SK-N-MC (cell line): ENCODE data around the gene PRKX.
"Not testable (repeated sequence)": the region's sequence is repeated elsewhere in the genome, so short reads cannot be mapped to it uniquely, and the experiment has no call there.

Experiments
- DNase-seq: peaks from one replicate; pipeline ENCODE4 v3.0.0-alpha.2; 2011; ENCODE audit warnings: low read depth, low spot score
- H3K27ac ChIP-seq: fragments of 200-600 bp; sonication (generic); 2 replicates; pipeline ENCODE4 v1.5.1; 2016; ENCODE audit warnings: mixed run types
- H3K36me3 ChIP-seq: fragments of 200-600 bp; sonication (generic); 2 replicates; pipeline ENCODE4 v1.6.1; 2017; ENCODE audit warnings: antibody characterized with exemption, low read length, mixed read lengths; ENCODE audit not compliant: insufficient read depth
- H3K4me3 ChIP-seq: fragments of 200-600 bp; sonication (generic); 2 replicates; pipeline ENCODE4 v1.5.1; 2016
- H3K9ac ChIP-seq: fragments of 200-600 bp; sonication (generic); 2 replicates; pipeline ENCODE4 v1.8.0; 2017; ENCODE audit warnings: mixed run types, mixed read lengths; ENCODE audit not compliant: insufficient read length
- H3K9me3 ChIP-seq: fragments of 200-600 bp; sonication (generic); 2 replicates; pipeline ENCODE4 v1.6.1; 2017; ENCODE audit warnings: low read depth, mild to moderate bottlenecking, antibody characterized with exemption, low read length, moderate library complexity, mixed read lengths
- EZH2 ChIP-seq: fragments of 200-600 bp; sonication (generic); IDR thresholded peaks from one replicate; pipeline ENCODE4 v1.6.1; 2017; ENCODE audit warnings: antibody characterized with exemption
- FOXP2 ChIP-seq: optimal IDR thresholded peaks from 2 replicates; pipeline ENCODE3; 2011; ENCODE audit warnings: mild to moderate bottlenecking, moderate library complexity; ENCODE audit not compliant: insufficient read depth; ENCODE audit errors: extremely low read length, control extremely low read depth
- POLR2AphosphoS5 ChIP-seq: IDR thresholded peaks from 2 replicates; pipeline ENCODE4 v1.6.1; 2012; ENCODE audit warnings: mild to moderate bottlenecking, low read depth, low read length, borderline replicate concordance

The PRKX gene

GRCh38 chrX:3666975-3667374 lies 46.5 kb downstream of the PRKX start:
- no peak overlapping the region for H3K9ac ChIP-seq
- no peaks in the 10 kb centered on the region for H3K9me3 ChIP-seq
- no peak overlapping the region for H3K4me3 ChIP-seq
- peaks cover 9% of the 10 kb centered on the region; the same call in 1 of the 2 replicates for H3K36me3 ChIP-seq
- TF ChIP-seq EZH2 (no peak), FOXP2 (no peak), POLR2AphosphoS5 (no peak)
- H3K27ac ChIP-seq, result no peak overlapping the region
- DNase-seq, result no peak

DNA sequence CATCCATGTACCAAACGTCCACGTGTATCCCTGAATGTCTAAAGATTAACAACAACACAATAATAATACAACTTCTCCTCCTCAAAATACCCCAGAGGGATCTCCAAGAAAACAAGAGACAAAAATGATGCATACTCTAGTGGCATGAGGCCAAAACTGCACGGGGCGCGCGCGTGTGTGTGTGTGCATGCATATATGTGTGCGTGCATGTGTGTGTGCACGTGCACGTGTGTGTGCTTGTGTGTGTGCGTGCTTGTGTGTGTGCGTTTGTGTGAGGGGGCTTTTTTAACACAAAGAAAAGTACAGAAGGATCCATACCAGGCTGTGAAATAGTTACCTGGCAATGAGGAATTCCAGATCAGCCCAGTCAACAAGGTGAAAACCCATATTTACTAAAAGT lies 48.5 kb downstream of the PRKX start:
- no peak overlapping the region for H3K4me3 ChIP-seq
- H3K36me3 ChIP-seq, result peaks cover 6% of the 10 kb centered on the region; the same call in 1 of the 2 replicates
- no peak overlapping the region for H3K27ac ChIP-seq
- DNase-seq, result no peak
- H3K9me3 ChIP-seq, result no peaks in the 10 kb centered on the region
- TF ChIP-seq POLR2AphosphoS5, result no peak
- no peak for TF ChIP-seq FOXP2
- TF ChIP-seq EZH2, result no peak
- no peak overlapping the region for H3K9ac ChIP-seq

- not testable (repeated sequence) for H3K9me3 ChIP-seq, H3K9ac ChIP-seq, H3K36me3 ChIP-seq, DNase-seq, H3K27ac ChIP-seq, H3K4me3 ChIP-seq
Observed at GRCh38 chrX:3663576-3664250, 49.7 kb downstream of the PRKX start.

DNA sequence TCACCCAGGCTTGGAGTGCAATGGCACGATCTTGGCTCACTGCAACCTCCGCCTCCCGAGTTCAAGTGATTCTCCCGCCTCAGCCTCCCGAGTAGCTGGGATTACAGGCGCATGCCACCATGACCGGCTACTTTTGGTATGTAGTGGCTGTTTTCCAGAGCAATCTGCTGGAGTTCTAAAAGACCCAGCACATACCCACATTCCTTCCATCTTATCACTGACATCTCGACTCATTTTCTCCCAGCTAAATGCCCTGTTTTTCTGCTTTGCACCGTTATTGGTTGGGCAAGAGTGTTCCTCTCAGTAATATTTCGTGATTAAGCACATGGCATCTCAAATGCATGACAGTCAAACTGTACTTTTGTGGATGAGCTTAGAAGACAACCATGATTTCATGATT lies 53.7 kb downstream of the PRKX start:
- H3K36me3 ChIP-seq, result peaks cover 18% of the 10 kb centered on the region; the same call in 1 of the 2 replicates
- TF ChIP-seq POLR2AphosphoS5 (no peak), EZH2 (no peak), FOXP2 (no peak)

DNA sequence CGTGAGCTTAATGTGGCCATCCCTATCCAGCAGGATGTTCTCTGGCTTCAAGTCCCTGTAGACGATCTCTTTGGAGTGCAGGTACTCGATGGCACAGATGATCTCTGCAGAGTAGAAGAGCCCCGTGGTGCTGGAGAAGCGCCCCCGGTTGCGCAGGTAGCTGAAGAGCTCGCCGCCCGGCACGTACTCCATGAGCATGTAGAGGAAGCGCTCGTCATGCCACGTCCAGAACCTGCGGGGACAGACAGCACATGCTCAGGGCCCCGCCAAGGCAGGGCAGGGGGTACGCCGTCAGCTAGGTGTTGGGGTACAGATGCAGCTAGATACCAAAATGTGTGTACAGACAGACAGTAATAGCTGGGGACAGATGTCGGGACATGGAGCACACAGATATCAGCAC lies 58.3 kb downstream of the PRKX start:
- Histone ChIP-seq H3K27ac (no peak overlapping the region), H3K9me3 (no peaks in the 10 kb centered on the region), H3K9ac (no peak overlapping the region), H3K4me3 (no peak overlapping the region), H3K36me3 (peaks cover 33% of the 10 kb centered on the region; the same call in 1 of the 2 replicates)
- no peak for DNase-seq
- TF ChIP-seq FOXP2 (no peak), POLR2AphosphoS5 (no peak), EZH2 (no peak)

More for the DNA sequence above, 53.7 kb downstream of the PRKX start:
- Histone ChIP-seq H3K9ac (no peak overlapping the region), H3K27ac (no peak overlapping the region), H3K9me3 (no peaks in the 10 kb centered on the region), H3K4me3 (no peak overlapping the region)
- DNase-seq, result no peak

- no peak overlapping the region for H3K9ac ChIP-seq
- H3K9me3 ChIP-seq, result no peaks in the 10 kb centered on the region
- DNase-seq, result no peak
- no peak overlapping the region for H3K4me3 ChIP-seq
- TF ChIP-seq FOXP2, result no peak
- no peak for TF ChIP-seq EZH2
- TF ChIP-seq POLR2AphosphoS5, result no peak
- peaks cover 40% of the 10 kb centered on the region for H3K36me3 ChIP-seq
- H3K27ac ChIP-seq, result no peak overlapping the region
Observed at GRCh38 chrX:3653111-3653510, 60.3 kb downstream of the PRKX start.

DNA sequence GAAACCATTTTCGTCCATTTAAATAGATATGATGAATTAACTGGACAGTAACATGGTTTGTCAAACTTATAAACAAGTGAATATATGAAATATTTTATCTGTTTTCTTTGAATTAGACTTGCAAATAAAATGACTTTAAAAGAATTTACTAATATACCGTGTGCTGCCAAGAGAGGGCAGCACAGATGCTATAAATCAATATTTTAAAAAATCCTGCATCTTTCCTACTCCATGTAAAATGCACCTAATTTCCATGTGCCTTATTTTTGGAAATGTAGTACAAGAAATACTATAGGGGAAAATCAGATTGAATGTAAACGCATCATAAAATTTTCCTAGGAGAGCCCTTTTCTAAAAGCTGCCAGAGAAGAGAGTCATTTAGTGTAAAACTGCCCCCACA lies 62.2 kb downstream of the PRKX start:
- H3K36me3 ChIP-seq, result peaks cover 43% of the 10 kb centered on the region
- TF ChIP-seq POLR2AphosphoS5 (no peak), FOXP2 (no peak), EZH2 (no peak)
- H3K9ac ChIP-seq, result no peak overlapping the region
- H3K4me3 ChIP-seq, result no peak overlapping the region
- peak; percentile 16 for DNase-seq
- no peak overlapping the region for H3K27ac ChIP-seq
- no peaks in the 10 kb centered on the region for H3K9me3 ChIP-seq

DNA sequence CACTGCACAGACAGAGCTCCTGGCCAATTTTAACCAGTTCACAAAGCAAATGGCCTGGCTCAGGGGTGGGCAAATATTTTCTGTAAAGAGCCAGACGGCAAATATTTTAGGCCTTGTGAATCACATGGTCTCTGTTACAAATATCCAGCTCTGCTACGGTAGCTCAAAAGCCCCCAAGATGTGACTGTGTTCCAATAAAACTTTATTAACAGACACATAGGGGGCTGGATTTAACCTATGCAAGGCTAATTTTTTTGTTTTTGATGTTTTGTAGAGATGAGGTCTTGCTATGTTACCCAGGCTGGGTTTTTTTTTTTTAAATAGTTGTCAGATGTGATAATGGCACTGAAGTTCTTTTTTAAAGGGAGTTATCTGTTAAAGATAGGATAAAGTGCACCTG lies 65.4 kb downstream of the PRKX start:
- Histone ChIP-seq H3K9me3 (no peaks in the 10 kb centered on the region), H3K4me3 (no peak overlapping the region), H3K9ac (no peak overlapping the region), H3K27ac (no peak overlapping the region), H3K36me3 (peaks cover 37% of the 10 kb centered on the region)
- TF ChIP-seq FOXP2 (no peak), POLR2AphosphoS5 (no peak), EZH2 (no peak)
- no peak for DNase-seq

DNA sequence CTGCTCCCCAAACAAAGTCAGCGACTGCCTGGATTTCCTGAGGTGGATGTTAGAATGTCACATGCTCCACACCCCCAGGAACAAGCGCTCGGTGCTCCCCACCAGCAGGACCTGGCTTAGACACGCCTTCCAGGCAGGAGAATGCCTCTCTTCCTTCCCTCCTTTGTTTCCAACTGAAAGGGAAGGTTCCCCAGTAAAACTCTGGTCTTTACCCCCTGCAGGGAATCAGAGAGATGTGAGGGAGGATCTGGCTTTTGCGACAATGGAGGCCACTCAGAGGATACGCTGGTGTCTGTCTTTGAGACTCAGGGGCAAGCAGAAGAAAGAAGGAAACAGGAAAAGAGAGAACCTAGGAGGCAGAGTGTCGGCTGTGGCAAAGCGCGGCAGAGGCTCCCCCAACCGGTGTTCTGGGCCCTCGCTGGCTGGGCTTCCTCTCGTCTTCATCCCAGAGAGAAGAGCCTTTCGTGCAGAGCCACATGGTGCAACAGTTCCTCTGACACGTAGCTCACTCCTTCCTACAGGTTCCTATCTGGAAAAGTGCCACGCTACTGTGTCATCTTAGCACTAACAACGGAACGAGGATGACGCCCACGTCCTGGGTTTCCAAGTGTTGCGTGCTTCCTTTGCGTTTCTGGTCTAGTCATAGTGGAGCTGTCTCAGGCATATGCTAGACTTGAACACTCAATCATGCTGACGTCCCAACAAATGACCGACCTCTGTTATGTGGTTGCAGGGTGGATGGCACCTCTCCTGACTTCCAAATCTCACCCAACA lies 73.4 kb downstream of the PRKX start:
- not testable (repeated sequence) for H3K9ac ChIP-seq, DNase-seq, H3K4me3 ChIP-seq, H3K27ac ChIP-seq, H3K9me3 ChIP-seq
- peaks cover 15% of the 10 kb centered on the region; the same call in 1 of the 2 replicates for H3K36me3 ChIP-seq

- no peak for TF ChIP-seq POLR2AphosphoS5
- TF ChIP-seq FOXP2, result no peak
- TF ChIP-seq EZH2, result no peak
- no peak overlapping the region for H3K9ac ChIP-seq
- H3K4me3 ChIP-seq, result no peak overlapping the region
- no peak for DNase-seq
- H3K27ac ChIP-seq, result no peak overlapping the region
- no peaks in the 10 kb centered on the region for H3K9me3 ChIP-seq
- H3K36me3 ChIP-seq, result peaks cover 9% of the 10 kb centered on the region; the same call in 1 of the 2 replicates
Observed at GRCh38 chrX:3639236-3639635, 74.2 kb downstream of the PRKX start.
